Measurements from ENCODE around the gene CSRNP3.
"Not testable (repeated sequence)": the region's sequence is repeated elsewhere in the genome, so short reads cannot be mapped to it uniquely, and the experiment has no call there.

CSRNP3 gene

GRCh38 chr2:165636959-165637358 is 167.5 kb downstream of the CSRNP3 start:
- DNase-seq: no peak

GRCh38 chr2:165637396-165637795 is 167.9 kb downstream of the CSRNP3 start:
- no peak for DNase-seq

- no peak for DNase-seq
Observed at GRCh38 chr2:165639504-165639903, 170.0 kb downstream of the CSRNP3 start.

GRCh38 chr2:165640247-165640929 is 170.9 kb downstream of the CSRNP3 start:
- no peak for DNase-seq

GRCh38 chr2:165645930-165646831 is 176.7 kb downstream of the CSRNP3 start:
- DNase-seq: peak; percentile 82

GRCh38 chr2:165647409-165647808 is 177.9 kb downstream of the CSRNP3 start:
- DNase-seq: no peak

GRCh38 chr2:165648801-165649200 is 179.3 kb downstream of the CSRNP3 start:
- DNase-seq: no peak

- no peak for DNase-seq
Observed at GRCh38 chr2:165651233-165651632, 181.7 kb downstream of the CSRNP3 start.

GRCh38 chr2:165655661-165656060 is 186.2 kb downstream of the CSRNP3 start:
- DNase-seq: no peak

- DNase-seq: no peak
Observed at GRCh38 chr2:165660361-165660760, 190.9 kb downstream of the CSRNP3 start.

GRCh38 chr2:165662720-165663119 is 193.2 kb downstream of the CSRNP3 start:
- no peak for DNase-seq

- DNase-seq: no peak
Observed at GRCh38 chr2:165665614-165666013, 196.1 kb downstream of the CSRNP3 start.

GRCh38 chr2:165666073-165666472 is 196.6 kb downstream of the CSRNP3 start:
- DNase-seq: not testable (repeated sequence)

GRCh38 chr2:165666605-165667004 is 197.1 kb downstream of the CSRNP3 start:
- no peak for DNase-seq

- DNase-seq: no peak
Observed at GRCh38 chr2:165667375-165667774, 197.9 kb downstream of the CSRNP3 start.

GRCh38 chr2:165674780-165675179 is 205.3 kb downstream of the CSRNP3 start:
- no peak for DNase-seq

- no peak for DNase-seq
Observed at GRCh38 chr2:165675551-165675968, 206.1 kb downstream of the CSRNP3 start.

- DNase-seq: no peak
Observed at GRCh38 chr2:165678882-165679281, 209.4 kb downstream of the CSRNP3 start.

- DNase-seq: no peak
Observed at GRCh38 chr2:165679621-165680020, 210.1 kb downstream of the CSRNP3 start.

GRCh38 chr2:165681841-165682240 is 212.3 kb downstream of the CSRNP3 start:
- DNase-seq: no peak

- no peak for DNase-seq
Observed at GRCh38 chr2:165682546-165682945, 213.0 kb downstream of the CSRNP3 start.

- no peak for DNase-seq
Observed at GRCh38 chr2:165686800-165687199, 217.3 kb downstream of the CSRNP3 start.

- DNase-seq: no peak
Observed at GRCh38 chr2:165687426-165688002, 218.0 kb downstream of the CSRNP3 start.

- no peak for DNase-seq
Observed at GRCh38 chr2:165691615-165692014, 222.1 kb downstream of the CSRNP3 start.
